HepG2 (cell line): ENCODE results near the gene TOGARAM1. TPM values are rescaled to one million over a fixed set of nuclear protein-coding genes. Genes with fewer than 3 reads are reported as not detected.

Experiments used
- ATAC-seq: fragments of 200-7000 bp; cut with Tn5 transposase; 3 replicates; pipeline ENCODE4 v1.9.1; 2020; ENCODE audit warnings: mild to moderate bottlenecking, moderate library complexity
- BruUV-seq: library from RNA; stranded (reverse); fragments of 400-500 nt; replicated peaks from 2 replicates; lab custom pipeline; 2021; lab: Mats Ljungman, UMichigan
- CTCF ChIA-PET: fragments of 300-600 bp; formaldehyde crosslinking; extraction: SDS; loops from one replicate; lab custom pipeline; 2021; ENCODE audit warnings: low total read pairs, inconsistent platforms, low intra/inter-chr PET ratio; lab: Yijun Ruan, JAX
- POLR2A ChIA-PET: fragments of 350-600 bp; sonication (Branson Sonifier 250); formaldehyde crosslinking; loops from one replicate; lab custom pipeline; 2020; ENCODE audit warnings: antibody characterized with exemption, inconsistent platforms; lab: Yijun Ruan, JAX
- DNase-seq: peaks from one replicate; pipeline ENCODE4 v3.0.0-alpha.2; 2015; ENCODE audit warnings: low spot score
- FAIRE-seq: peaks from 3 replicates; lab custom pipeline; 2011; peaks lifted over from hg19 to GRCh38; lab: Jason Lieb, UNC
- H2AFZ ChIP-seq: one replicate; pipeline ENCODE4 v1.6.1; 2011; ENCODE audit warnings: low read length, inconsistent platforms
- H3K27ac ChIP-seq: fragments of 300-600 bp; 3 replicates; pipeline ENCODE4 v1.8.0; 2011; ENCODE audit warnings: mixed run types, mild to moderate bottlenecking, mixed read lengths, low read length, inconsistent platforms; ENCODE audit not compliant: insufficient read depth; ENCODE audit errors: extremely low read length
- H3K27me3 ChIP-seq, 2 experiments: fragments of 200-600 bp in 1 of 2; 2 replicates in 1 of 2; 3 replicates in 1 of 2; pipeline versions ENCODE4 v1.6.0 to v1.8.0; 2011; ENCODE audit warnings: low read length in 2 of 2, mild to moderate bottlenecking in 2 of 2, moderate library complexity in 2 of 2, inconsistent platforms in 1 of 2; ENCODE audit not compliant: insufficient read depth in 2 of 2, control insufficient read depth in 1 of 2
- H3K36me3 ChIP-seq, 2 experiments: fragments of 200-600 bp in 1 of 2; replicated peaks in 1 of 2; 2 replicates in 1 of 2; 3 replicates in 1 of 2; pipeline versions ENCODE4 v1.5.1 to v1.8.0; 2011; ENCODE audit warnings: low read length in 2 of 2, inconsistent platforms in 1 of 2; ENCODE audit not compliant: insufficient read depth in 2 of 2, control insufficient read depth in 1 of 2
- H3K4me1 ChIP-seq: 2 replicates; pipeline ENCODE4 v1.5.1; 2012; ENCODE audit warnings: low read length, inconsistent platforms; ENCODE audit not compliant: insufficient read depth
- H3K4me2 ChIP-seq: 2 replicates; pipeline ENCODE4 v1.6.0; 2011; ENCODE audit warnings: low read depth, low read length, inconsistent platforms
- H3K4me3 ChIP-seq, 3 experiments: fragments of 200-600 bp in 1 of 3; sonication (generic), shearing (Covaris generic) in 1 of 3; replicated peaks in 1 of 3; 2 replicates each; pipeline ENCODE4 v1.5.1; 2011 to 2016; ENCODE audit warnings: low read length in 3 of 3, inconsistent platforms in 2 of 3, low read depth in 2 of 3, mild to moderate bottlenecking in 2 of 3, control low read depth in 1 of 3, mixed read lengths in 1 of 3; ENCODE audit not compliant: insufficient read depth in 1 of 3
- H3K79me2 ChIP-seq: one replicate; pipeline ENCODE4 v1.6.1; 2011; ENCODE audit warnings: low read length, inconsistent platforms; ENCODE audit not compliant: insufficient read depth
- H3K9ac ChIP-seq: 2 replicates; pipeline ENCODE4 v1.6.0; 2011; ENCODE audit warnings: mild to moderate bottlenecking, low read depth, low read length, inconsistent platforms; ENCODE audit not compliant: insufficient read depth
- H3K9me3 ChIP-seq: 2 replicates; pipeline ENCODE4 v1.5.1; 2012; ENCODE audit warnings: mild to moderate bottlenecking, low read length
- H4K20me1 ChIP-seq: 2 replicates; pipeline ENCODE4 v1.6.0; 2011; ENCODE audit warnings: inconsistent platforms, mild to moderate bottlenecking, low read length, moderate library complexity; ENCODE audit not compliant: insufficient read depth
- ADNP ChIP-seq: sonication (generic); formaldehyde crosslinking; IDR thresholded peaks from 2 replicates; pipeline ENCODE4 v1.4.0; 2020; ENCODE audit warnings: missing genetic modification reagents
- ATRX ChIP-seq: sonication (generic); formaldehyde crosslinking; IDR thresholded peaks from 2 replicates; pipeline ENCODE4 v1.4.0; 2020; ENCODE audit warnings: missing genetic modification reagents, borderline replicate concordance
- IKZF1 ChIP-seq: fragments of 450-650 bp; IDR thresholded peaks from 2 replicates; pipeline ENCODE4 v1.7.1; 2016
- KLF9 ChIP-seq: IDR thresholded peaks from 2 replicates; pipeline ENCODE4 v1.6.1; 2016; ENCODE audit warnings: low read depth
- MATR3 ChIP-seq: sonication (generic); formaldehyde crosslinking; IDR thresholded peaks from 2 replicates; pipeline ENCODE4 v1.4.0; 2020; ENCODE audit warnings: missing genetic modification reagents
- MBNL3 ChIP-seq: fragments of 250-450 bp; sonication (Bioruptor Pico); conservative IDR thresholded peaks from 2 replicates; pipeline ENCODE4 v1.8.0; 2022; ENCODE audit warnings: mild to moderate bottlenecking, inconsistent platforms
- PAX8 ChIP-seq: sonication (generic); formaldehyde crosslinking; IDR thresholded peaks from 2 replicates; pipeline ENCODE4 v1.8.0; 2022; ENCODE audit warnings: mild to moderate bottlenecking, missing genetic modification reagents, borderline replicate concordance
- SMAD1 ChIP-seq: sonication (generic); formaldehyde crosslinking; IDR thresholded peaks from 2 replicates; pipeline ENCODE4 v1.4.0; 2020; ENCODE audit warnings: missing genetic modification reagents, low read depth, mild to moderate bottlenecking, borderline replicate concordance
- TBX2 ChIP-seq: sonication (generic); formaldehyde crosslinking; IDR thresholded peaks from 2 replicates; pipeline ENCODE4 v1.5.0; 2020; ENCODE audit warnings: missing genetic modification reagents, mild to moderate bottlenecking, borderline replicate concordance
- TCF12 ChIP-seq, 2 experiments: fragments of 450-650 bp in 1 of 2; sonication (generic) in 1 of 2; formaldehyde crosslinking in 1 of 2; IDR thresholded peaks; 2 replicates each; pipeline versions ENCODE4 v1.6.1 to v1.8.0; 2017 to 2022; ENCODE audit warnings: antibody characterized with exemption in 1 of 2, mild to moderate bottlenecking in 1 of 2, missing genetic modification reagents in 1 of 2, moderate library complexity in 1 of 2
- TEAD2 ChIP-seq: sonication (generic); formaldehyde crosslinking; IDR thresholded peaks from 2 replicates; pipeline ENCODE4 v1.9.0; 2021; ENCODE audit warnings: missing genetic modification reagents
- ZNF282 ChIP-seq: fragments of 450-650 bp; IDR thresholded peaks from 2 replicates; pipeline ENCODE4 v1.6.1; 2018; ENCODE audit not compliant: partially characterized antibody
- WGBS: methylation state at CpG from one replicate; pipeline ENCODE4 v1.1.6; 2017; ENCODE audit warnings: low lambda C conversion rate; 5-methylcytosine and 5-hydroxymethylcytosine counted together
- in situ Hi-C: cut with HindIII; loops from 2 replicates; pipeline ENCODE4 v1.10.0; 2017; ENCODE audit warnings: low pct_unique_long_range_greater_than_20kb; ENCODE audit not compliant: extremely low pct_ligation_motif_present
- intact Hi-C: fragments of 100-400 bp; cut with micrococcal nuclease; formaldehyde crosslinking; loops from one replicate; pipeline ENCODE4 v1.10.0; 2022; ENCODE audit not compliant: unreplicated experiment
- polyA plus RNA-seq, 8 experiments: library from polyadenylated mRNA; depleted of rRNA in 3 of 8; stranded (reverse) in 7 of 8; unstranded in 1 of 8; fragments of >200 nt; fragmentation: Illumina TruSeq in 4 of 8; extraction: Trizol in 4 of 8; gene quantifications; 2 replicates each; pipeline versions ENCODE4 v1.2.1 to v1.2.3, GENCODE V29; 2011 to 2016; ENCODE audit warnings: low read depth in 4 of 8, missing spikeins in 1 of 8, mixed read lengths in 1 of 8; ENCODE audit not compliant: insufficient read depth in 1 of 8
- total RNA-seq, 5 experiments: library from RNA; depleted of rRNA; stranded (reverse); fragments of >200 nt; fragmentation: Illumina TruSeq; extraction: Trizol; gene quantifications; 2 replicates each; pipeline ENCODE4 v1.2.3, GENCODE V29; 2016; ENCODE audit warnings: low read depth in 1 of 5
- TF ChIP-seq, protein P1 (sequence below): IDR thresholded peaks from 2 replicates; pipeline ENCODE4 v1.6.1; 2016; ENCODE audit warnings: control low read depth
- TF ChIP-seq, protein P2 (sequence below): sonication (generic); formaldehyde crosslinking; IDR thresholded peaks from 2 replicates; pipeline ENCODE4 v1.4.0; 2020; ENCODE audit warnings: missing genetic modification reagents, borderline replicate concordance
- TF ChIP-seq, protein P3 (sequence below): sonication (generic); formaldehyde crosslinking; IDR thresholded peaks from 2 replicates; pipeline ENCODE4 v1.9.0; 2022; ENCODE audit warnings: low read depth, missing genetic modification reagents
- TF ChIP-seq, protein P4 (sequence below): sonication (generic); formaldehyde crosslinking; IDR thresholded peaks from 2 replicates; pipeline ENCODE4 v1.4.0; 2020; ENCODE audit warnings: missing genetic modification reagents

TOGARAM1 gene
- total and polyA plus RNA-seq, 2 of the 13 experiments (the other 11 are each of a cell fraction or from before 2014, with no cell fraction given), result 5.6 to 9.8 TPM

DNA sequence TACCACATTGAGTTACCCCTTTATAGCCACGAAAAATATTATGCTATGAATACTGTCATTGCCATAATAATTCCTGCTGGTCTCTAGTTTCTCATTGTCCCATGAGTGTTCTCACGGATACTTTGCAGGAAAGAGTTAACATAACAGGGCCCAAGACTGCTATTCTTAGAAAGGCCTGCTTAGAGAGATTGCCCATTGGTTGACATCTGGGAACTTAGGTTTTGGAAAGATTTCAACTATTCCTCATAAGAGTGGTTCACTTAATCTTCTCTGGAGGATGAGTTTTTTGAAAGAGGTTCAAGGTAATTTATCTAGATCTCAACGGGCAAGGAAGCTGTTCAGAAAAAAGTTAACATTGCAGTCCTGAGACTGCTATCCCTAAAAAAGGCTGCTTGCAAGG is 103.5 kb downstream of the TOGARAM1 start:
- FAIRE-seq (no peak), ATAC-seq (no peak), DNase-seq (no peak)
- TF ChIP-seq TCF12 (IDR thresholded peaks at IDR 0.05), result no peak
- TF ChIP-seq TCF12 (CRISPR knock-in tag; IDR thresholded peaks at IDR 0.05), result no peak
- TF ChIP-seq, protein P1, sequence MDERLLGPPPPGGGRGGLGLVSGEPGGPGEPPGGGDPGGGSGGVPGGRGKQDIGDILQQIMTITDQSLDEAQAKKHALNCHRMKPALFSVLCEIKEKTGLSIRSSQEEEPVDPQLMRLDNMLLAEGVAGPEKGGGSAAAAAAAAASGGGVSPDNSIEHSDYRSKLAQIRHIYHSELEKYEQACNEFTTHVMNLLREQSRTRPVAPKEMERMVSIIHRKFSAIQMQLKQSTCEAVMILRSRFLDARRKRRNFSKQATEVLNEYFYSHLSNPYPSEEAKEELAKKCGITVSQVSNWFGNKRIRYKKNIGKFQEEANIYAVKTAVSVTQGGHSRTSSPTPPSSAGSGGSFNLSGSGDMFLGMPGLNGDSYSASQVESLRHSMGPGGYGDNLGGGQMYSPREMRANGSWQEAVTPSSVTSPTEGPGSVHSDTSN (CRISPR knock-in tag), result no peak
- no peak for TF ChIP-seq MBNL3 (CRISPR knock-in tag)
- TF ChIP-seq KLF9, result no peak
- TF ChIP-seq, protein P2, sequence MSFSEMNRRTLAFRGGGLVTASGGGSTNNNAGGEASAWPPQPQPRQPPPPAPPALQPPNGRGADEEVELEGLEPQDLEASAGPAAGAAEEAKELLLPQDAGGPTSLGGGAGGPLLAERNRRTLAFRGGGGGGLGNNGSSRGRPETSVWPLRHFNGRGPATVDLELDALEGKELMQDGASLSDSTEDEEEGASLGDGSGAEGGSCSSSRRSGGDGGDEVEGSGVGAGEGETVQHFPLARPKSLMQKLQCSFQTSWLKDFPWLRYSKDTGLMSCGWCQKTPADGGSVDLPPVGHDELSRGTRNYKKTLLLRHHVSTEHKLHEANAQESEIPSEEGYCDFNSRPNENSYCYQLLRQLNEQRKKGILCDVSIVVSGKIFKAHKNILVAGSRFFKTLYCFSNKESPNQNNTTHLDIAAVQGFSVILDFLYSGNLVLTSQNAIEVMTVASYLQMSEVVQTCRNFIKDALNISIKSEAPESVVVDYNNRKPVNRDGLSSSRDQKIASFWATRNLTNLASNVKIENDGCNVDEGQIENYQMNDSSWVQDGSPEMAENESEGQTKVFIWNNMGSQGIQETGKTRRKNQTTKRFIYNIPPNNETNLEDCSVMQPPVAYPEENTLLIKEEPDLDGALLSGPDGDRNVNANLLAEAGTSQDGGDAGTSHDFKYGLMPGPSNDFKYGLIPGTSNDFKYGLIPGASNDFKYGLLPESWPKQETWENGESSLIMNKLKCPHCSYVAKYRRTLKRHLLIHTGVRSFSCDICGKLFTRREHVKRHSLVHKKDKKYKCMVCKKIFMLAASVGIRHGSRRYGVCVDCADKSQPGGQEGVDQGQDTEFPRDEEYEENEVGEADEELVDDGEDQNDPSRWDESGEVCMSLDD, result no peak
- TF ChIP-seq MATR3 (CRISPR knock-in tag), result no peak
- TF ChIP-seq TEAD2, result no peak
- TF ChIP-seq ATRX (CRISPR knock-in tag), result no peak
- TF ChIP-seq ZNF282, result no peak
- TF ChIP-seq, protein P3, sequence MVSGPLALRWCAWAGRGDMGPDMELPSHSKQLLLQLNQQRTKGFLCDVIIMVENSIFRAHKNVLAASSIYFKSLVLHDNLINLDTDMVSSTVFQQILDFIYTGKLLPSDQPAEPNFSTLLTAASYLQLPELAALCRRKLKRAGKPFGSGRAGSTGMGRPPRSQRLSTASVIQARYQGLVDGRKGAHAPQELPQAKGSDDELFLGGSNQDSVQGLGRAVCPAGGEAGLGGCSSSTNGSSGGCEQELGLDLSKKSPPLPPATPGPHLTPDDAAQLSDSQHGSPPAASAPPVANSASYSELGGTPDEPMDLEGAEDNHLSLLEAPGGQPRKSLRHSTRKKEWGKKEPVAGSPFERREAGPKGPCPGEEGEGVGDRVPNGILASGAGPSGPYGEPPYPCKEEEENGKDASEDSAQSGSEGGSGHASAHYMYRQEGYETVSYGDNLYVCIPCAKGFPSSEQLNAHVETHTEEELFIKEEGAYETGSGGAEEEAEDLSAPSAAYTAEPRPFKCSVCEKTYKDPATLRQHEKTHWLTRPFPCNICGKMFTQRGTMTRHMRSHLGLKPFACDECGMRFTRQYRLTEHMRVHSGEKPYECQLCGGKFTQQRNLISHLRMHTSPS (CRISPR knock-in tag), result no peak
- TF ChIP-seq, protein P4, sequence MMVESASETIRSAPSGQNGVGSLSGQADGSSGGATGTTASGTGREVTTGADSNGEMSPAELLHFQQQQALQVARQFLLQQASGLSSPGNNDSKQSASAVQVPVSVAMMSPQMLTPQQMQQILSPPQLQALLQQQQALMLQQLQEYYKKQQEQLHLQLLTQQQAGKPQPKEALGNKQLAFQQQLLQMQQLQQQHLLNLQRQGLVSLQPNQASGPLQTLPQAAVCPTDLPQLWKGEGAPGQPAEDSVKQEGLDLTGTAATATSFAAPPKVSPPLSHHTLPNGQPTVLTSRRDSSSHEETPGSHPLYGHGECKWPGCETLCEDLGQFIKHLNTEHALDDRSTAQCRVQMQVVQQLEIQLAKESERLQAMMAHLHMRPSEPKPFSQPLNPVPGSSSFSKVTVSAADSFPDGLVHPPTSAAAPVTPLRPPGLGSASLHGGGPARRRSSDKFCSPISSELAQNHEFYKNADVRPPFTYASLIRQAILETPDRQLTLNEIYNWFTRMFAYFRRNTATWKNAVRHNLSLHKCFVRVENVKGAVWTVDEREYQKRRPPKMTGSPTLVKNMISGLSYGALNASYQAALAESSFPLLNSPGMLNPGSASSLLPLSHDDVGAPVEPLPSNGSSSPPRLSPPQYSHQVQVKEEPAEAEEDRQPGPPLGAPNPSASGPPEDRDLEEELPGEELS (CRISPR knock-in tag), result no peak
- TF ChIP-seq SMAD1 (CRISPR knock-in tag), result no peak
- no peak for TF ChIP-seq ADNP (CRISPR knock-in tag)
- TF ChIP-seq TBX2, result no peak
- no peak for TF ChIP-seq IKZF1
- no peak for TF ChIP-seq PAX8
- Histone ChIP-seq H3K4me1 (no peaks in the 10 kb centered on the region), H3K4me3 (no peak overlapping the region), H3K9ac (no peak overlapping the region), H3K36me3 (peaks cover 0 to 1% of the 10 kb centered on the region in 2 experiments; a peak in 1 of 5 replicates), H3K27ac (no peak overlapping the region), H2AFZ (no peak overlapping the region), H3K27me3 (no peaks in the 10 kb centered on the region), H3K4me2 (no peak overlapping the region), H4K20me1 (no peaks in the 10 kb centered on the region), H3K79me2 (no peaks in the 10 kb centered on the region), H3K9me3 (no peaks in the 10 kb centered on the region)
- ChIA-PET POLR2A (no interaction called here), CTCF (no interaction called here)
- no TSS peak for BruUV-seq
- in situ Hi-C loops (no loop called here), intact Hi-C loops (no loop called here)
- WGBS, result 91% methylated on average over 3 of the region's 3 CpGs
